Tibial artery (tissue), 4 donors: ENCODE results near the gene APEH.

Experiments
- DNase-seq, 2 donors: peaks; one replicate each; pipeline ENCODE4 v3.0.0-alpha.2; 2019
- H3K27ac ChIP-seq, 2 donors: fragments of 200-600 bp; sonication (generic) in 1 of 2; 1 replicate in 1 of 2; 2 replicates in 1 of 2; pipeline ENCODE4 v1.5.1; 2018 to 2019; ENCODE audit warnings: mild to moderate bottlenecking in 1 of 2
- H3K27me3 ChIP-seq, 2 donors: fragments of 200-600 bp; sonication (generic) in 1 of 2; one replicate each; pipeline versions ENCODE4 v1.5.1 to v1.6.0; 2016 to 2019
- H3K36me3 ChIP-seq, 3 donors: fragments of 200-600 bp; sonication (generic) in 2 of 3; one replicate each; pipeline ENCODE4 v1.5.1; 2016 to 2019; ENCODE audit warnings: mild to moderate bottlenecking in 2 of 3
- H3K4me1 ChIP-seq, 4 donors: fragments of 200-600 bp; sonication (generic) in 2 of 4; 1 replicate in 3 of 4; 2 replicates in 1 of 4; pipeline ENCODE4 v1.5.1; 2016 to 2019
- H3K4me3 ChIP-seq, 2 donors: fragments of 200-600 bp; sonication (generic) in 1 of 2; 1 replicate in 1 of 2; 2 replicates in 1 of 2; pipeline ENCODE4 v1.5.1; 2018 to 2019; ENCODE audit warnings: mild to moderate bottlenecking in 2 of 2
- H3K9me3 ChIP-seq, 3 donors: fragments of 200-600 bp; sonication (generic) in 1 of 3; one replicate each; pipeline ENCODE4 v1.5.1; 2016 to 2019
- intact Hi-C: fragments of 100-400 bp; cut with DNase I; formaldehyde crosslinking; loops from one replicate; pipeline ENCODE4 v1.15.0; 2023; ENCODE audit warnings: low total_unique reads
- TF ChIP-seq, protein P1 (sequence below), 2 experiments: fragments of 200-600 bp in 1 of 2; fragments of 450-650 bp in 1 of 2; IDR thresholded peaks; one replicate each; pipeline ENCODE4 v1.5.1; 2017 to 2019; ENCODE audit warnings: antibody characterized with exemption in 2 of 2, mild to moderate bottlenecking in 1 of 2, moderate library complexity in 1 of 2

APEH gene

GRCh38 chr3:49714728-49715550 is 40.8 kb downstream of the APEH start:
- Histone ChIP-seq H3K9me3 (no peaks in the 10 kb centered on the region), H3K4me3 (no peak overlapping the region), H3K36me3 (peaks cover 10 to 63% (median 16%) of the 10 kb centered on the region in 3 donors), H3K27ac (no peak overlapping the region), H3K4me1 (peaks cover 0 to 19% (median 13%) of the 10 kb centered on the region in 4 donors), H3K27me3 (no peaks in the 10 kb centered on the region)
- DNase-seq = no peak
- intact Hi-C loops = no loop called here
- TF ChIP-seq, protein P1, sequence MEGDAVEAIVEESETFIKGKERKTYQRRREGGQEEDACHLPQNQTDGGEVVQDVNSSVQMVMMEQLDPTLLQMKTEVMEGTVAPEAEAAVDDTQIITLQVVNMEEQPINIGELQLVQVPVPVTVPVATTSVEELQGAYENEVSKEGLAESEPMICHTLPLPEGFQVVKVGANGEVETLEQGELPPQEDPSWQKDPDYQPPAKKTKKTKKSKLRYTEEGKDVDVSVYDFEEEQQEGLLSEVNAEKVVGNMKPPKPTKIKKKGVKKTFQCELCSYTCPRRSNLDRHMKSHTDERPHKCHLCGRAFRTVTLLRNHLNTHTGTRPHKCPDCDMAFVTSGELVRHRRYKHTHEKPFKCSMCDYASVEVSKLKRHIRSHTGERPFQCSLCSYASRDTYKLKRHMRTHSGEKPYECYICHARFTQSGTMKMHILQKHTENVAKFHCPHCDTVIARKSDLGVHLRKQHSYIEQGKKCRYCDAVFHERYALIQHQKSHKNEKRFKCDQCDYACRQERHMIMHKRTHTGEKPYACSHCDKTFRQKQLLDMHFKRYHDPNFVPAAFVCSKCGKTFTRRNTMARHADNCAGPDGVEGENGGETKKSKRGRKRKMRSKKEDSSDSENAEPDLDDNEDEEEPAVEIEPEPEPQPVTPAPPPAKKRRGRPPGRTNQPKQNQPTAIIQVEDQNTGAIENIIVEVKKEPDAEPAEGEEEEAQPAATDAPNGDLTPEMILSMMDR (IDR thresholded peaks at IDR 0.05) = no peak

GRCh38 chr3:49715611-49716121 is 41.5 kb downstream of the APEH start:
- no peaks in the 10 kb centered on the region for H3K27me3 ChIP-seq
- H3K36me3 ChIP-seq = peaks cover 10 to 63% (median 17%) of the 10 kb centered on the region in 3 donors
- H3K4me3 ChIP-seq = no peak overlapping the region
- H3K9me3 ChIP-seq = no peaks in the 10 kb centered on the region
- TF ChIP-seq, protein P1 (IDR thresholded peaks at IDR 0.05) = no peak
- intact Hi-C loops = no loop called here
- H3K4me1 ChIP-seq = peaks cover 0 to 19% (median 15%) of the 10 kb centered on the region in 4 donors
- H3K27ac ChIP-seq = no peak overlapping the region
- peak in 1 of 2 donors; percentile 65 for DNase-seq

DNA sequence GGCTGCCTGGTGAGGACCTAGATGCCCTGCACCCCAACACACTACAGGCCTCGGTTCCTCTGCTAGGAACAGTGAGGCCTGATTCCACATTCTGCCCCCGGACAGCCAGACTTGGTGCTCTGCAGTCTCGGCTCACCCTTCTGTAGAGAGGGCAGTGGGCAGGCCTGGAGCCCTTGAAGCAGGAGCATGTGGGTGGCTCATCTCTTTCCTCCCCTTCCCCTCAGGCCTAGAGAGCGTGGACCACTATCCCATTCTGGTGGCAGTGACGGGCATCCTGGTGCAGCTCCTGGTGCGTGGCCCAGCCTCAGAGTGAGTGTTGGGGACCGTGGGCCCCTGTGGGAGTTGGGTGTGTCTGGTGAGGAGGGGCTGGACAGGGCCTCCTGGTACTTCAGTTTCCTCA is 42.0 kb downstream of the APEH start:
- Histone ChIP-seq H3K4me3 (no peak overlapping the region), H3K9me3 (no peaks in the 10 kb centered on the region), H3K36me3 (peaks cover 10 to 63% (median 23%) of the 10 kb centered on the region in 3 donors), H3K4me1 (peaks cover 0 to 19% (median 15%) of the 10 kb centered on the region in 4 donors), H3K27ac (no peak overlapping the region), H3K27me3 (no peaks in the 10 kb centered on the region)
- TF ChIP-seq, protein P1 (IDR thresholded peaks at IDR 0.05) = no peak
- intact Hi-C loops = no loop called here
- peak in 1 of 2 donors; percentile 55 for DNase-seq

GRCh38 chr3:49716691-49717210 is 42.6 kb downstream of the APEH start:
- Histone ChIP-seq H3K36me3 (peaks cover 10 to 63% (median 27%) of the 10 kb centered on the region in 3 donors), H3K27me3 (no peaks in the 10 kb centered on the region), H3K4me3 (no peak overlapping the region), H3K9me3 (no peaks in the 10 kb centered on the region), H3K4me1 (peaks cover 0 to 19% (median 15%) of the 10 kb centered on the region in 4 donors), H3K27ac (no peak overlapping the region)
- intact Hi-C loops = no loop called here
- peak in 1 of 2 donors; percentile 38 for DNase-seq
- TF ChIP-seq, protein P1 (IDR thresholded peaks at IDR 0.05) = no peak

DNA sequence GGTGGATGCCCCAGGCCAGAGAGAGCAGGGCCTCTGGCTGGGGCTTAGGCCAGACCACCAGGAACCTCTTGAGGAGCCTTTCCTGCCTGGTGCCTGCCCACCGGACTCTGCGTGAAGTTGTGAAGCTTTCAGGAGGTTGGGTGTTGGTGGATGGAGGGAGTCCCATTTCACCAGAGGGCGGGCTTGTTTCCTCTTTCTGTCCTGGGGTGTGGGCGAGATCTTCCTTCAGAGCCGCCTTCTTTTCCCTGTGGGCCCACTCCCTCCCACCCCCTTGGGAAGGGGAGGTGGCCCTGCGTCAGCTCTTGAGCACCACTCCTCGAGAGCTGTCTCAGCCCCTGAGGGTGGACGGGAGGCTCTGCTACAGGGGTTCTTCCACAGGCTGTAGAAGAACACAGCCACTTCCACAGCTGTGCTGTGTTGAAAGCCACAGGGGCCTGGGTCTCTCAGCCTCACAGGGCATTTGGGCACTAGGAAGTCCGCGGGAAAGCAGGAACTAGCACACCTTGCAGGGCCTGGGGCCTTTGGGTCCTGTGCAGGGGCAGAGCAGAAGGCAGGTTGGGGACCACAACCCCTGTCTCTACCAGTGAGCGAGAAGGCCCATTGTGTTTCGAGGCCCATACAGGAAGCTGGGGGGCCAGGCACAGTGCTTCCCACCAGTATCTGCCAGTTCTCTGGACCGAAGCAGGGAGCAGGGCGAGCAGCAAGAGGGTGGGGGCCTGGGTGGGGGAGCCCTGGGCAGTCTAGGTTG is 43.2 kb downstream of the APEH start:
- TF ChIP-seq, protein P1 (IDR thresholded peaks at IDR 0.05) = no peak
- Histone ChIP-seq H3K9me3 (no peaks in the 10 kb centered on the region), H3K36me3 (peaks cover 6 to 64% (median 33%) of the 10 kb centered on the region in 3 donors)

More for the DNA sequence above, 43.2 kb downstream of the APEH start:
- Histone ChIP-seq H3K4me3 (no peak overlapping the region), H3K4me1 (peaks cover 0 to 24% (median 19%) of the 10 kb centered on the region in 4 donors), H3K27me3 (no peaks in the 10 kb centered on the region), H3K27ac (no peak overlapping the region)
- intact Hi-C loops = no loop called here
- peak in 1 of 2 donors; percentile 62 for DNase-seq
